GM18505 (cell line): Measurements from ENCODE around the gene ARL15.

Experiments used
- ATAC-seq: cut with Tn5 transposase; IDR thresholded peaks from one replicate; pipeline ENCODE4 v1.9.1; 2021; ENCODE audit not compliant: unreplicated experiment
- POLR2A ChIP-seq: IDR thresholded peaks from 4 replicates; pipeline ENCODE4 v1.6.1; 2011; ENCODE audit warnings: borderline replicate concordance; ENCODE audit not compliant: insufficient read depth, insufficient read length; ENCODE audit errors: extremely low read depth

Gene ARL15

DNA sequence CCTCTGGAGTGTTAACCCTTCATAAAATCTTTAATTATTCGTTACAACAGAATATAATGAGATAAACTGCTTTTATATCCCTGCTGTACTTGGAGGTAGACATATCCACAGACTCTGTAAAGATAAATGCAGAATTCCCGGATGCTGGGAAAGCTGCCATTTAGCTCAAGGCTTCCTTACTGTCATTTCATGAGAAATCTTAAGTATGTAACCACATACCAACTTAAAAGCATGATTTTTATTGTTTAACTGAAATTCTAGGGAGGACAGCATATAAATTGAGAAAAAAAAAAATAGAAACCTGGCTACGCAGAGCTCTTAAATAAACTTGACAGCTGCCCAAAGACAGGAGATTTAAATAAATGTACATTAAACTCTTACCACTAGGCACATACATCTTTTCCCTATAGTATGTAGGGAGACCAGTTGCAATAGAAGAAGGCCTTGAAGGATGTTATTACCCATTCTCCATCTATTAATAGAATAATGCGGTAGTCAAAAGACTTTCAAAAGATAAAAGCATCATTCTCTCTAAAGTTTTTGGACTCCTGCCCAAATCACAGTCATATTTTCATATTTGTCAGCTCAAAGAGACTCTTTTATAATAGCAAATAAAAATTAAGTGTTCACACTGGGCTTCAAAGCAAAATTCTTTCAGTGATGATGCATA, 376.1 kb downstream of the ARL15 start:
- no peak for TF ChIP-seq POLR2A
- ATAC-seq, result no peak

DNA sequence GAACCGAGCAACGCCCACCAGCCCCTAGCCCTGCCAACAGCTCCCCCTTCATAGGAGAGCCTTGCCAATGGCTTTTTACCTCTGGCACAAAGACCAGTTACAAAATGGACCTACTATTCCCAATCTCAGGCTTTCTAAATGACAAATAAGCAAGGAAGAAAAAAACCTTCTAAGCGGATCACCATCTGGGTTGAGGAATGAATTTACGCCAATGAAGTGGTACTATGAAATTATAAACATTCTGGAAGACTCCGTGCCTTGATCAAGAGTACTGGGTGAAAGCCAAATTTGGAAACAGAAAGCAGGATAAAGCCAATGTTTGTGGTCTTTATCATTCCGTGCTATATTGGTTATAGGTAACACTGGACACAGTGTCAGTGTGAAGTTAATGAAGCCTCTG, 378.0 kb downstream of the ARL15 start:
- TF ChIP-seq POLR2A, result no peak

DNA sequence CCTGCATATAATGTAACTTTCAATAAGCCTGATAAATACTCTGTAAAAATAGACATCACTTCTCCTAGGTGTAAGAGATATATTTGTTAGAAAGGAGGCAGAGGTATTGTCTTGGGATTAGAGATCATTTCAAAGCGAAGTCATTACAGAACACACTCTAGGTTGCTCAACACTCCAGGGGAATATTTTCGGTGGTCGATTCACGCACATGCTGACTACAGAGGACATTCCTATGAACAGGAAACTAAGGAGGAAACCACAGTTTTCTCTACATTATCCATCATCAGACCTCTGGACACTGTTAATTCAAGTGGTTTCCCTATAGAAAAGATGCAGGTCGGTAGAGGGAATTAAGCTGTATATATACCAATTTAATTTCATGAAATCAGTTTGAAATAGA, 379.9 kb downstream of the ARL15 start:
- ATAC-seq, result no peak
- TF ChIP-seq POLR2A, result no peak

More for the DNA sequence above, 378.0 kb downstream of the ARL15 start:
- no peak for ATAC-seq

DNA sequence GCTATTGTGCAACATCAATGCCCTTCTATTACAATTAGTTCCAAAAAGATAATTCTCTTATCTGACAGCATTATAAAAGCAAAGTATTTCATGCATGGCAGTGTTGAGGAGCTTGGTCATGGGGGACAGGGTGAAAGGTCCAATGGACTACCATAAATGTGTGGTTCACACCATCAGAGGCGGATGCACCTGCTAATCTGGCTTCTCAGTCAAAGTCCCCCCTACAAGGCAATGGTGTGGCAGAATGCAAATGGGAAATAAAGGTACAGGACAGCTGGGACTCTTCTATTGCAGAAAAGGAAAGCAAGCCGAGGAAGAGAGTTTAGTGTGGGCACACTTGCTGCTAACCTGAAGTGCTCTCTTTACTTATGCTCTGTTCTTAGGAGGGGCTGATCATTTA, 380.8 kb downstream of the ARL15 start:
- TF ChIP-seq POLR2A, result no peak
- ATAC-seq, result no peak

DNA sequence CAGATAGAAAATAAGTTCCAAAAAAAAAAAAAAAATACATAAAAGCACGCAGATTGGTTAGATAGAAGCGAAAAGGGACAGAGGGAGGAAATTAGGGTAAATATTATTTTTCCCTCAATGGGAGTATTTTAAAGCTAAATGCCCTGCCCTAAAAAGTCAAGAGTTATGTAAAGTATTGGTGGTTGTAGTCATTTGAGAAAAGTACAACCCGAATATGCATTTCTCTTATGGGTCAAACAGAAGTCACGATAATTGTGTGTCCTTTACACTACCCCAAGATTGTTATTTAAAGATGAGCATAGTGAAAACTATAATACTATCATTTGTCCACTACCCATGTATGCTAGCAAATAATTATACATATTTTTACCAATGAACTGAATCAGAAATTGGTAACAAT, 381.2 kb downstream of the ARL15 start:
- ATAC-seq, result no peak
- TF ChIP-seq POLR2A, result no peak

DNA sequence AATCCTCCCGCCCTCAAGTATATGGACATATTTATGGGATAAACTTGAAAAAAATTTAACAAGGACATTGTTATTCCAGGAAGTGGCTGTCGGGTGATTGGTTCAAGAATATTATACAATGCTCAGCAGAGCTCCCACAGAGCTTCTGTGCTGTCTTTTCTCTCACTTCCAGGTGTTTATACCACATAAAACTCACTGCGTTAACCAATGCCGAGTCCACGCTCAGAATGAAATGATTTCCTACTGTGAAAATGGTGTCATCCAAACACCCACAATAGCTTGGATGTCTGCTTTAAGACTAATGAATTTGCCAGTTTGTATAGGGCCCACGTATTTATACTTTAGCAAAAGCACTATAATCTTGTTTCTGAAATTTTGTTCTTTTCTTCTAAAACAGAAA, 381.7 kb downstream of the ARL15 start:
- no peak for ATAC-seq
- TF ChIP-seq POLR2A, result no peak

DNA sequence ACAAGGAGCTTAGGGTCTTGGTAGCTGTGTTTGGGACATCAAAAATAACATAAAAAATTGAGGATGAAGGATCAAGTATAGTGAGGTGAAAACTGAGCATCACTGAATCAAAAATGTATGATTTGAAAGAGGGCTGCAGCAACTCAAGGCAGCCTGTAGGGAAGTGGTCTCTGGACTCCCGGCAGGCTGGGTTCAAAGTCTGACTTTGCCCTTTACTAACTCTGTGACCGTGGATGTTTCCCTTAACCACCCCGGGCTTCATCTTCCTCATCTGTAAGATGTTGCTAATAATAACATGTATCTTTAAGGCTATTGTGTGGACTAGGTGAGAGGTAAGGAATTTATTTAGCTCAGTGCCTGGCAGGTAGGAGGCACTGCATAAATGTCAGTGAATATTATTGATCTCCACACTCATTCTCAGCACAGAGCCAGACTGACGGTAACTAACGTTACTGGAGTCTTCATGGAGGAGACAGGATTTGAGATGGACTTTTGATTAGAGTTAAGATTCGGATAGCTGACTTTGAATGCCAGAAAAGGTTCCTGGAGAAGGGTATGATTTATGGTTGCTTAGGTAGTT, 382.6 kb downstream of the ARL15 start:
- ATAC-seq, result no peak
- no peak for TF ChIP-seq POLR2A

DNA sequence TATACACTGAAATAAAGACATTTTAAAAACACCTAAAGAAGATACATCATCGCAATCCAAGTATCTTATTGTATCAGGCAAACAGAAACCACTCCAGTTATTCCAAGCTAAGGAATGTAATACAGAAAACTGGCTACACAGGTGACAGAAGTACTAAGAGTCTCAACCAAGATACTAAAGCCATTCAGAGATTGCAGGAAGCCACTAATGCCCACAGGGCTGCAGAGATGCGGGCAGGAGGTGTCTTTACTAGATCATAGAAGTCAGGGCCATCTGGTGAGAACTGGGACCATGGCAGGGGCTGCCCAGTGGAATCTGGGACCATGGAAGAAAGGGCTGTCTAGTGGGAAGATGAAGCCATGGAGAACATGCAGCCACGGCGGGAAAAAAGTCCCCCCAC, 384.3 kb downstream of the ARL15 start:
- no peak for ATAC-seq
- TF ChIP-seq POLR2A, result no peak

DNA sequence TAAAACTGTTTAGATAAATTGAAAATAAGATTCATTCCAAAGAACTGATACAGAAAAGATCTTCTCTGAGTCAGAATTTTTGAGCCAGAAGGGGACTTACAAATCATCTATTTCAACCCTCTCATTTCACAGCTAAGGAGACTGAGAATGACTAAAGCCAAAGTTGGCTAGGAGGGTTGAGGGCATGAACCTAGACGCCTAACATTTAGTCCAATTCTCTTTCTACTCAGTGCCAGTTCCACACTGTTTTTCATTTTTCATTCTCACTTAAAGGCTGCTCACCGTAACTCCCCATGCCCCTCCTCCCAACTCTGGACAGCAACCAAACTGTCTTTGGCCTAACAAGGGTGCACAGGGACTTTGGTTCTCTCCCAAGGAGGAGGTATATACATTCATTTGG, 386.0 kb downstream of the ARL15 start:
- no peak for TF ChIP-seq POLR2A

DNA sequence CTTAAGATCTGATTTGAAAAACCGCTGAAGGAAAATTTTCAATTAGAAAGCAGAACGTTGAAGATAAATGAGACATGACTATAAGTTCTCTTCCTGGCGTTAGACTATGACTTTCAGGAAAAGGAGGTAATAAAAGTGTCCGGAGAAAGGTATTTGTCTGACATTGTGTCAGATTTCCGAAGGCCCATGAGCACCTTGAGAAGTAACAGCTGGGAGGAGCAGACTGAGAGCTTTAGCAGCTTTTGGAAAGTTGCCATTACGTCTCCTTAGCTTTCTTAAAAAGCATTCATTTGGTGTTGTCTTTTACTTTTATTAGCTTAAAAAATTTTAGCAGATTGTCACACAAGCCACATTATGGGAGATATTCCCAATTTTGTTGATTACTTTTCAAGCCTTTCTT, 386.4 kb downstream of the ARL15 start:
- no peak for TF ChIP-seq POLR2A
- ATAC-seq, result no peak

More for the DNA sequence above, 386.0 kb downstream of the ARL15 start:
- ATAC-seq, result no peak

DNA sequence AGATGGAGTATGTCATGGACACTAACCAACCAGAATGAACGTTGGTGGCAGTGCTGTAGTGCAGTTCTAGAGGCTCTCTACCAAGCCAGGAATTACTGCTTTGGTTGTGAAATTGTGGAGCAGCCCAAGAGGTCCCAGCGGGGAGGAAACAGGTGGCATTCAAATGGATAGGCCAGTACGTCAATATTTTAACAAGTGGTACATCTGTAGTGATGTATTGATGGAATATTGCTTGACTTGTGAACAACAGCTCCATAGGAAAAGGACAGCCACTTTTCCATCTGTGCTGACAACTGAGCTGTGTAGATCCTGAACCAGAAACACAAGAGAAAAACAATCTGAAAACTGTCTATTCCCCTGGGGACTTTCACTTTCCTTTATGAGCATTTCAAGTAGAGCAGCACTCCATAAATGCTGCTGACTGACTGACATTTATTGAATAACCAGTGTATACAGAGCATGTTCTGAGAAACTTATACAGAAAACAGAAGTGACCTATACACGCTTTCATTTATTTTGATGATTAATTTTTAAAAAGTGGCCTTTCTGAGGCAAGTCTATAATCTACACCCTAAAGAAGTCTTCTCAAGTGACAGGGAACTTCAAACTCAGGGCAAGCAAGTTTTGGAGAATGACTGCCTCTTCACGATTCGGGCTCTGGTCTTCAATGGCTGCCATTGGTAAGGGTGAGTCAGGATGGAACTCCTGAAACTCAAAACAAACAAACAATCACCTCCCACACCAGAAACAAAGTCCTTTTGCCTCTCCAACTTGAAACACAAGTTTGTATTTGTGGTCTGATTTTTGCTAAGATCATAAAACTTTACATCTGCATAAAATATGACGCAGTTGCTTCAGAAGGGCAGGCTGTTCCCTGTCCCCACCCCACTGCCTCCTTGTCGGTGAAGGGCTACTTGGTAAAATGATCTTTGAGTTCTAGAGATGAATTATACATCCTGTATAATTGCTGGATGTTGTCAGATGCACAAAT, 387.6 kb downstream of the ARL15 start:
- ATAC-seq, result no peak
- TF ChIP-seq POLR2A, result no peak

DNA sequence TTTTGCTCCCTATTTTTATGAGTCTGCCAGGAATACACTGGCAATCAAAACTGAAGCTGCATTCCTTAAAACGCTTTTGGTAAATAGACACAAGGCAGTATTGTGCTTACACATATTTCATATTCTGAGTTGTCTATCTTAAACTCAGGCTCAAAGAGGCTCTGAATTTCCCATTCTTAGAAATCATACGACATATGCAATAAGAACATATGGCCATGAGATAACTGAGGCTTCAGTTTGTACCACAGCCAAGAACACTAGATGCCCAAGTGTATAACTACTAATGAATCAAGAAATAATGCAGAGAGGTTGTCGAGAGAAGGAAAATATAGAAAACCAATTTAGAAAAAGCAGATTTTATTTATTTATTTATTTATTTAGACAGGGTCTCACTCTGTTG, 392.5 kb downstream of the ARL15 start:
- no peak for ATAC-seq
- no peak for TF ChIP-seq POLR2A

DNA sequence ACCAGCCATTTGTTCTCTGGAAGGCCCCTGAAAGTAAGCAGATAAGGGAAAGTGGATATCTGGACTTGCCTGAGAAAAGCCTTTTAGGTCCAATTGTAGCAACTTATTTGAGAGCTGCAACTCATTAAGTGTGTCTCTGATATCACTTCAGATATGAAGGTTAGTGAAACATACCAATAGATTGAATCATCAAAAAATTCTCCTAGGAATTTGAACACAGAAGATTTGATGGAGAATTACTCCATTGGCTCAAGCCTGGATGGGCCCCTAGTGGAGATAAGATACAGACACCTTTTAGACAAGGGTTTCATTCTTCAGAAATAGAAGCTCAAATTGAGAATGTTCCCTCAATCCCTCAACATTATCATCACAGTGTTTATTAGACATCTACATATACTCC, 393.3 kb downstream of the ARL15 start:
- no peak for ATAC-seq
- no peak for TF ChIP-seq POLR2A
